Gastroesophageal sphincter (tissue), 3 donors: ENCODE results near the gene EVC2.

Source experiments
- CTCF ChIP-seq, 4 experiments: fragments of 200-600 bp in 2 of 4; fragments of 450-650 bp in 2 of 4; sonication (generic) in 1 of 4; IDR thresholded peaks; one replicate each; pipeline ENCODE4 v1.5.1; 2017 to 2019; ENCODE audit warnings: antibody characterized with exemption in 4 of 4, mild to moderate bottlenecking in 2 of 4, moderate library complexity in 2 of 4
- POLR2A ChIP-seq, 2 donors: fragments of 450-650 bp; IDR thresholded peaks; one replicate each; pipeline ENCODE4 v1.6.1; 2017; ENCODE audit warnings: antibody characterized with exemption in 2 of 2, mild to moderate bottlenecking in 2 of 2, moderate library complexity in 1 of 2

- TF ChIP-seq CTCF (IDR thresholded peaks at IDR 0.05) (no peak), POLR2A (IDR thresholded peaks at IDR 0.05) (no peak)
Measured at GRCh38 chr4:5696341-5696740, 12.0 kb downstream of the EVC2 start.
